Measurements from ENCODE around the gene UBE2U. TPM values are rescaled to one million over a fixed set of nuclear protein-coding genes. Genes with fewer than 3 reads are reported as not detected.
"Not testable (repeated sequence)": the region's sequence is repeated elsewhere in the genome, so short reads cannot be mapped to it uniquely, and the experiment has no call there.

The UBE2U gene
- total RNA-seq, 1 experiment from 2014 or later: not detected

DNA sequence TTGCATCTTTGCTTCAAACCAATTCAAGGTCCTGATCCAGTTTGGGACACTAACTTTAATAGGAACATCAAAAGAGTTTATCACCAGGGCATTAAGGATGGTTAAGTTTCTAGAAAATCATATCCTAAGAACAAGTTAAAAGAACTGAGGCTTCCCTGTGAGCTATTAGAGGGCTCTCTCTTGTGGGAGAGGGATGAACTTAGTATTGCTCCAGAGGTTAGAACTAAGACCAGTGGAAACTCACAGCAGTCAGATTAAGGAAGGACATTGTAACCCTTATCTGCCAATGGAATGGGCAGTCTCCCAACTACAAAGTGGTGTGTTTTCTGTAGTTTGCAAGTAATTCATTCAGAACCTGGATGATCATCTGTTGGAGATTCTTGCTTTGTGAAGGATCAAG is 36.8 kb downstream of the UBE2U start:
- no peaks in the 10 kb centered on the region for H3K36me3 ChIP-seq (replicated peaks; ENCODE audit: control insufficient read depth, insufficient read depth, low read length)
- no peaks in the 10 kb centered on the region; the same call in 1 of the 2 replicates for H3K27me3 ChIP-seq (ENCODE audit: control insufficient read depth, insufficient read depth, low read length)
- no peak overlapping the region for H3K4me3 ChIP-seq (ENCODE audit: insufficient read depth, low read depth, low read length)
- no peak for DNase-seq

DNA sequence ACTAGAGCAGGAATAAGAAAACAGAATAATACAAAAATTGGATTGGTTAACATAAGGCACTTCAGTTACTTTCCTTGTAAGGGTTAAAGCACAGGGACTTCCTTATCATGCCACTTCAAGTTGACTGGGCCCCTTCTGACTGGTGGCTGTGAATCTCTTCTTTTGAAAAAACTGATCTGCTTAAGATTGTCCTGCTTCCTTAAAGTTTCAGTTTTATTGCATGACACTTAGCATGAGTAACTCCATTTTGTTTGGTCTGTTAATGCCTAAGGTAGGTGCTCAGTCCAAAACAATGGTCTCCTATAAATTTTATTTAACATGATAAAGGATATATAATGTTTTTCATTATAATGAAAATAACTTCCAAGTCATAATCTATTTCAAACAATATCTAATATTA is 37.6 kb downstream of the UBE2U start:
- no peaks in the 10 kb centered on the region for H3K36me3 ChIP-seq (replicated peaks; ENCODE audit: control insufficient read depth, insufficient read depth, low read length)
- H3K4me3 ChIP-seq (ENCODE audit: insufficient read depth, low read depth, low read length): no peak overlapping the region
- no peaks in the 10 kb centered on the region; the same call in 1 of the 2 replicates for H3K27me3 ChIP-seq (ENCODE audit: control insufficient read depth, insufficient read depth, low read length)
- no peak for DNase-seq

DNA sequence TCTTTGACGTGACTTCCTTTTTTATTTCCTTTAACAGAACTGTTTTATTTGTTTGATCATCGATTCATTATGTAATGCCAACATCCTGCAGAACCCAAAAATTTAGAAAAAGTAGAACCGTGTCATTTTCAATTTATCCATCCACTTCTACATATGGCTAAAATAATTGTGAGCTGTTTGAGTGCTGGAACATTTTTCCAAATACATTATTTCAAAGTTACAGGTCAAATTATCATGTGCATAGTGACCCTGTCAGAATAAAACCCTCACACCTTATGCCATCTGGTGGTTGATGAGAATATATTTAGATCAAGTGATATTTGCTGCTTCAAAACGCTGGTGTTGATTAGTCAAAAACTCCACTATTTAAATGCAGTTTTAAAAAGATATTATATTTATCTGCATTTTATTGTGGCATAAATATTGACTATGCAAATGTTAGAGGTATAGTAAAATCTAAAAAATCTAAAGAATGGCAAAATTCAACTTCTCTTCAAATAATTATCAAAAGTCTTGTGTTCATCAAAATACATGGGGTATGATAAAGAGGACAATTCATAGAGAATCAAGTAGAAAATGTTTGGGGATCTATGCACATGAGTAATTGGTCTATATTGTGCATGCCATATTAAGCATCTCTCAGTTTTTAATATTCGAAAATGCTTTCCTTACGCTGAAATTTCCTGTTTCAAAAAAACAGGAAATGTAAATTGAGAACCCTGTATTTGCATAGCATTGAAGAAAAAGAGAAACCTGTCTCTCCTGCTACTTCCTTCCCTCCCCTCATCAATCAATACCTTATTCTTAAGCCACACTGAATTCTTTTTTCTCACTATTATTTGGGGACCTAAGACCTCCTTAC is 39.7 kb downstream of the UBE2U start:
- DNase-seq: no peak
- H3K4me3 ChIP-seq (ENCODE audit: insufficient read depth, low read depth, low read length): no peak overlapping the region
- H3K36me3 ChIP-seq (replicated peaks; ENCODE audit: control insufficient read depth, insufficient read depth, low read length): no peaks in the 10 kb centered on the region
- H3K27me3 ChIP-seq (ENCODE audit: control insufficient read depth, insufficient read depth, low read length): no peaks in the 10 kb centered on the region

DNA sequence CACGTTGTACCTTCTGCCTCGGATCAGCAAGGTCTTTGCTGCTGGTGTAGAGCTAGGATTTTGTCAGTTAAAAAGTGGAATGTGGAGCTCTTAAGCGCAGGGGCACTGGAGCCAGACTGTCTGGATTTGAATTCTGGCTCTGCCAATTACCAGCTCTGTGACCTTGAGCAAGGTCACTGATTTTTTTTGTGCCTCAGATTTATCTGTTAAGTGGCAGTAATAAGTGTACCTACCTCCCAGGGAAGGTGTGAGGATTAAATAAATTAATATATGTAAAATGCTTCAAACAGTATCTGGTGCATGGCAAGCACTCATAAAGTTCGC is 40.3 kb downstream of the UBE2U start:
- no peak overlapping the region for H3K4me3 ChIP-seq (ENCODE audit: insufficient read depth, low read depth, low read length)

DNA sequence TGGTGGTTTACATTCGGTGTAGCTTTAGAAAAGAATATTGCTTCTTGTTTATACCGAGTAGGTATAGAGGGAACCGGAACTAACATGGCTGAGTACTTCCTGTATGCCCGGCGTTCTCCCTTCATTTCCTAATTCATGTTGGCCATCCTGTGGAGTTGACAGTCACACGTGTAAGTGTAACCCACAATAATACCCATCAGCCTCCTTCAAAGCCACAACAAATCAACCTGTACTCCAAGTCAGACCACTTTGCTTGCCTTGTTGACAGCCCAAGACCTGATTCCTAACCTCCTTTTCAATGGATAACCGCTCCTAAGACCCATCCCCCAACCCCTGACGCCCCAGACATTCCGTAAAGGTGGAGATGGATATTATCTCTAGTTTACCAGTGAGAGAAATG is 42.1 kb downstream of the UBE2U start:
- no peak overlapping the region for H3K4me3 ChIP-seq (ENCODE audit: insufficient read depth, low read depth, low read length)
- H3K36me3 ChIP-seq (replicated peaks; ENCODE audit: control insufficient read depth, insufficient read depth, low read length): no peaks in the 10 kb centered on the region
- no peaks in the 10 kb centered on the region for H3K27me3 ChIP-seq (ENCODE audit: control insufficient read depth, insufficient read depth, low read length)
- DNase-seq: no peak

More for the DNA sequence above, 40.3 kb downstream of the UBE2U start:
- no peaks in the 10 kb centered on the region for H3K36me3 ChIP-seq (replicated peaks; ENCODE audit: control insufficient read depth, insufficient read depth, low read length)
- no peak for DNase-seq
- H3K27me3 ChIP-seq (ENCODE audit: control insufficient read depth, insufficient read depth, low read length): no peaks in the 10 kb centered on the region

DNA sequence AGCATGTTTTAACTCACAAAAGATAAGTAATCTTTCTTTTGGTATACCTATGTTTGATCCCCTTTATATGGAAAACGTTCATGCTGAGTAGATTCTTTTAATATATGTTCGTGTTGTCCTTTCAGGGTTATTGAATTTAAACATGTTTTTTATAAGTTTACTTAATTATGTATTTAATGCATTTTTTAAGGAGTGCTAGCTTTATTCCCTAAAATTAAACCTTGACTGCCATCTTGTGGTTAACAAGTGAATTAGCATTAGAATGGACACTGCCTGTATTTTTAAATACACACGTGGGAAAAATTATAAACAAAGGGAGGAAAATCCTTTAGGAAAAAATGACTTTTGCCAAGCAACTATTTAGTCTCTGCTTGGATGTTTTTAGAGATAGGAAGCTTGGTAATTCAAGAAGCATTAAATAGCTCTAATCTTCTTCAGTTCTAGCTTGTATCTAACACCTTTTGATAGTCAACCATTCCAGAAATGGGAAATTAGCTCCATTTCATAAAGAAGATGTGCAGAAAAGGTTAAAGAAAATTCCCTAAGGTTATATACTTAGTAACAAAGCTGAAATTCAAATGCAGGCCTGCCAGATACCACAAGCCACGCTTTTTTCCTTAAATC is 43.0 kb downstream of the UBE2U start:
- no peak for DNase-seq
- no peaks in the 10 kb centered on the region for H3K36me3 ChIP-seq (replicated peaks; ENCODE audit: control insufficient read depth, insufficient read depth, low read length)
- no peak overlapping the region for H3K4me3 ChIP-seq (ENCODE audit: insufficient read depth, low read depth, low read length)
- no peaks in the 10 kb centered on the region for H3K27me3 ChIP-seq (ENCODE audit: control insufficient read depth, insufficient read depth, low read length)

DNA sequence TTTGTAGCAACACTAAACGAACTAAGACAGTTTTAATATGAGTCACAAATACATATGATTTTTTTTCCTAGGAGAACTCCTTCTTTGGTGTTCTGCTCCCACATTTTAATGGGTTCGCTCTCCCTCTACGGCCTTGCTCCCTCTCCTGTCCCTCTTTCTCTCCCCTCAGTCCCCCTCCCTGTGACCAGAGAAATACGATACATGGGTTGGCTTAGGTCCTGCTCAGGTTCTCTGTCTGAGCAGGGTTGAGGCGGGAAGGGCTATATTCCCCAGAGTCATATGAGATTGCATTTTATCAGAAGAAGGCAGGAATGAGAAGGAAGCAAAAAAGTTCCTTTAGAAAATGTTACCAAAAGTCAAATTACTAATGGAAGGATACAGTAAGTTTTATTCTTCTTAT is 44.6 kb downstream of the UBE2U start:
- Histone ChIP-seq H3K36me3 (replicated peaks; ENCODE audit: control insufficient read depth, insufficient read depth, low read length) (no peaks in the 10 kb centered on the region), H3K27me3 (ENCODE audit: control insufficient read depth, insufficient read depth, low read length) (no peaks in the 10 kb centered on the region), H3K4me3 (ENCODE audit: insufficient read depth, low read depth, low read length) (no peak overlapping the region)
- DNase-seq: no peak

DNA sequence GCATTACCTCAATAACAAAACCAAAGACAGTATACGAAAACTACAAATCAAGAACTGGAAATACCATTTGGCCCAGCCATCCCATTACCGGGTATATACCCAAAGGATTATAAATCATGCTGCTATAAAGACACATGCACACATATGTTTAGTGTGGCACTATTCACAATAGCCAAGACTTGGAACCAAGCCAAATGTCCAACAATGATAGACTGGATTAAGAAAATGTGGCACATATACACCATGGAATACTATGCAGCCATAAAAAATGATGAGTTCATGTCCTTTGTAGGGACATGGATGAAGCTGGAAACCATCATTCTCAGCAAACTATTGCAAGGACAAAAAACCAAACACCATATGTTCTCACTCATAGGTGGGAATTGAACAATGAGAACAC is 47.0 kb downstream of the UBE2U start:
- H3K36me3 ChIP-seq (replicated peaks; ENCODE audit: control insufficient read depth, insufficient read depth, low read length); H3K27me3 ChIP-seq (ENCODE audit: control insufficient read depth, insufficient read depth, low read length); H3K4me3 ChIP-seq (ENCODE audit: insufficient read depth, low read depth, low read length): not testable (repeated sequence)

DNA sequence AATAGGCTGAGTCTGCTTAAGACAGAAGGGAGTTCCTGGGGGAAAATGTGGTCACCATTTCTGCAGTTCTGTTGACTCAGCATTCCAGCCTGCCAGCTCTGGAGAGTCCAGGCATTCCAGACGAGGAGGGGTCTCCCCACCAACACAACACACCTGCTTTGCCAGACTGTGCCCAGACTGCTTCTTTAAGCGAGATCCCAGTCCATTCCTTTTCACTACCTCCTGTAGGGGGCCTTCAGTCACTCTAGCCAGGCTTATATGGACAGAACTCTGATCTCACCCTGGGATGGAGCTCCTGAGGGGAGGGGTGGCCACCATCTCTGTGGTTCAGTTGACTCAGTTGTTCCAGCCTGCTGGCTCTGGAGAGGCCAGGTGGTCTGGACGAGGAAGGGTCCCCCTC is 48.5 kb downstream of the UBE2U start:
- no peak for DNase-seq

More for the DNA sequence above, 47.0 kb downstream of the UBE2U start:
- not testable (repeated sequence) for DNase-seq

DNA sequence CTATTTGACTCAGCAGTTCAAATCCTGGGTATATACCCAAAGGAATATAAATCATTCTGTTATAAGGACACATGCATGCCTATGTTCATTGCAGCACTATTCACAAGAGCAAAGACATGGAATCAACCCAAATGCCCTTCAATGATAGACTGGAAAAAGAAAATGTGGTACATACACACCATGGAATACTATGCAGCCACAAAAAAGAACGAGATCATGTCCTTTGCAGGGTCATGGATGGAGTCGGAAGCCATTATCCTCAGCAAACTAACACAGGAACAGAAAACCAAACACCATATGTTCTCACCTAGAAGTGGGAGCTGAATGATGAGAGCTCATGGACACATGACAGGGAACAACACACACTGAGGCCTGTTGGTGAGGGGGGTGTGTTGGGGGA is 53.8 kb downstream of the UBE2U start:
- H3K4me3 ChIP-seq (ENCODE audit: insufficient read depth, low read depth, low read length); H3K36me3 ChIP-seq (replicated peaks; ENCODE audit: control insufficient read depth, insufficient read depth, low read length); H3K27me3 ChIP-seq (ENCODE audit: control insufficient read depth, insufficient read depth, low read length); DNase-seq: not testable (repeated sequence)

More for the DNA sequence above, 48.5 kb downstream of the UBE2U start:
- Histone ChIP-seq H3K36me3 (replicated peaks; ENCODE audit: control insufficient read depth, insufficient read depth, low read length) (no peaks in the 10 kb centered on the region), H3K4me3 (ENCODE audit: insufficient read depth, low read depth, low read length) (no peak overlapping the region), H3K27me3 (ENCODE audit: control insufficient read depth, insufficient read depth, low read length) (no peaks in the 10 kb centered on the region)

DNA sequence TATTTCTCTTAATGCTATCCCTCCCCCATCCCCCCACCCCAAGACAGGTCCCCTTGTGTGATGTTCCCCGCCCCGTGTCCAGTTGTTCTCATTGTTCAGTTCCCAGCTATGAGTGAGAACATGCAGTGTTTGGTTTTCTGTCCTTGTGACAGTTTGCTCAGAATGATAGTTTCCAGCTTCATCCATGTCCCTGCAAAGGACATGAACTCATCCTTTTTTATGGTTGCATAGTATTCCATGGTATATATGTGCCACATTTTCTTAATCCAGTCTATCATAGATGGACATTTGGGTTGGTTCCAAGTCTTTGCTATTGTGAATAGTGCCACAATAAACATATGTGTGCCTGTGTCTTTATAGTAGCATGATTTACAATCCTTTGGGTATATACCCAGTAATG is 55.0 kb downstream of the UBE2U start:
- DNase-seq; H3K36me3 ChIP-seq (replicated peaks; ENCODE audit: control insufficient read depth, insufficient read depth, low read length); H3K27me3 ChIP-seq (ENCODE audit: control insufficient read depth, insufficient read depth, low read length); H3K4me3 ChIP-seq (ENCODE audit: insufficient read depth, low read depth, low read length): not testable (repeated sequence)

DNA sequence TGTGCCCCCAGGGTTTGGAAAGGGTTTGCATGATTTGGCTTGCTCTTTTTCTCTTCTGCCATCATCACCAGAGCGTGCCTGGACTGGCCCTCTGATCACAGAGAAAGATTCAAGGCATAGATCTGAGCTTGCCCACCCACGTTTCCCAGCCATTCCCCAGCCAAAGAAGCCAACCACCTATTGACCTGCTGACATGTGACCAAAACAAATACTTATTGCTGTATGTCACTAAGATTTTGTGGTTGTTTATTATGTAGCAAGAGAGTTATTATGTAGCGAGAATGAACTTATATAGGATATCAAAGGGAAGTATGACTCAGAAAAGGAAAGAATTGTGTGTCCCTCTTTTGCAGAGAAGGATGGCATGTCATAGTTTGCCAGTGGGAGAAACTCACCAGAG is 59.9 kb downstream of the UBE2U start:
- Histone ChIP-seq H3K27me3 (ENCODE audit: control insufficient read depth, insufficient read depth, low read length) (no peaks in the 10 kb centered on the region; the same call in 1 of the 2 replicates), H3K36me3 (replicated peaks; ENCODE audit: control insufficient read depth, insufficient read depth, low read length) (no peaks in the 10 kb centered on the region), H3K4me3 (ENCODE audit: insufficient read depth, low read depth, low read length) (no peak overlapping the region)
- DNase-seq: no peak

DNA sequence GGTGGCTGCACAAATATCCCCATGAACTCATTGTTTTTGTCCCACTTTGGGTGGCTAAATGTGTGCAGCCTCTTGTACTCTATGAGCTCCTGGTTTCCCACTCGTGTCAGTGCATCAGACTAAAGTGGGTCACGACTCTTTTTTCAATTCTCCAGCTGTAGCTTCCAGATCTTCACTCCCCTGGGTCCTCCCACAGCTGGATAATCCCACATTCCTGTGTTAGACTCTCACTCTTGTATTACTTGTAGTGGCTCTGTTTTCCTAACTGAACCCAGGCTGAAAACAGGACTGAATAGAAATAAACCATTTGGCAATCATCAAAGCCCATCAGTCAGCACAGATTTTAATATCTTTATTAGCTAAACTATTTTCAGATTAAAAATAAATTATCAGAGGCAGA is 60.4 kb downstream of the UBE2U start:
- H3K27me3 ChIP-seq (ENCODE audit: control insufficient read depth, insufficient read depth, low read length): no peaks in the 10 kb centered on the region; the same call in 1 of the 2 replicates
- DNase-seq: no peak
- no peaks in the 10 kb centered on the region for H3K36me3 ChIP-seq (replicated peaks; ENCODE audit: control insufficient read depth, insufficient read depth, low read length)
- no peak overlapping the region for H3K4me3 ChIP-seq (ENCODE audit: insufficient read depth, low read depth, low read length)

DNA sequence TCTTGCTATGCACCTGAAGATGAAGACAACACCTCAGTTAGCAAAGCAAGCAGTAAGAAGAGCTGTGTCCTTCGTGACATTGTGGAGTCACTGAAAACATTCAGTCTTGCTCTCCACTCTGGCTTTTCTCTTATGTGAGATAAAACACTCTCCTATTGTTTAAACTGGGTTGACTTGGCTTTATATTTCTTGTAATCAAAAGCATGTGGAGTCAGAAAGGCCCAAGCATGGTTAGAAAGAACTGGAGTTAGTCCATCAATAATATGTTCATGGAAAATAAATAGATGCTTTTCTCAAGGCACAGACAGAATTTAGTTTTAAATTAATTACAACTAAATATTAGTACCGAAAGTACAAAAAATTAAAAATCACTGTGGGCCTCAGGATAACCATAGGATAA is 61.7 kb downstream of the UBE2U start:
- H3K27me3 ChIP-seq (ENCODE audit: control insufficient read depth, insufficient read depth, low read length): no peaks in the 10 kb centered on the region; the same call in 1 of the 2 replicates
- no peak for DNase-seq
- H3K4me3 ChIP-seq (ENCODE audit: insufficient read depth, low read depth, low read length): no peak overlapping the region
- H3K36me3 ChIP-seq (replicated peaks; ENCODE audit: control insufficient read depth, insufficient read depth, low read length): no peaks in the 10 kb centered on the region

DNA sequence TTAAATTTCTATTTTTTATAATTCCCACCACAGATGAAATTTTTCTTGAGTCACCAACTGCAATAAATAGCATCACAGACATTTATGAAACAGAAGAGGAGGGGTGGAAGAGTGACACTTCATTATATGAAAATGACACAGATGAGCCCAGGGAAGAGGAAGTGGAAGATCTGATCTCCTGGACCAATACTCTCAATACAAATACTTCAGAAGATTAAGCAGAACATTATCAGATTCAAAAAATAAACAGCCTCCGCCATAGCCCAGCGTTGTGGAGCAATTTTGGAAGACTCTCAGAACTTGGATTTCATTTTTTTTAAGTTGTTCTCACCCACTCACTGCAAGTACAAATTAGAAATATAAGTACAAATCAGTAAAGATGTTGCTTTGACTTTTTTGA is 63.6 kb downstream of the UBE2U start:
- H3K4me3 ChIP-seq (ENCODE audit: insufficient read depth, low read depth, low read length): no peak overlapping the region
- no peaks in the 10 kb centered on the region; the same call in 1 of the 2 replicates for H3K27me3 ChIP-seq (ENCODE audit: control insufficient read depth, insufficient read depth, low read length)
- no peak for DNase-seq
- no peaks in the 10 kb centered on the region for H3K36me3 ChIP-seq (replicated peaks; ENCODE audit: control insufficient read depth, insufficient read depth, low read length)

Data from H7 (cell line).